GM18909 (cell line): ENCODE measurements around the gene EPS8.

Experiments
- ATAC-seq: cut with Tn5 transposase; IDR thresholded peaks from one replicate; pipeline ENCODE4 v1.9.1; 2021; ENCODE audit warnings: mild to moderate bottlenecking; ENCODE audit not compliant: unreplicated experiment, poor library complexity

The EPS8 gene

GRCh38 chr12:15589328-15590032 lies 199.7 kb downstream of the EPS8 start:
- no peak for ATAC-seq

GRCh38 chr12:15584366-15585041 lies 204.7 kb downstream of the EPS8 start:
- ATAC-seq, result no peak

GRCh38 chr12:15583804-15584203 lies 205.4 kb downstream of the EPS8 start:
- ATAC-seq, result no peak

DNA sequence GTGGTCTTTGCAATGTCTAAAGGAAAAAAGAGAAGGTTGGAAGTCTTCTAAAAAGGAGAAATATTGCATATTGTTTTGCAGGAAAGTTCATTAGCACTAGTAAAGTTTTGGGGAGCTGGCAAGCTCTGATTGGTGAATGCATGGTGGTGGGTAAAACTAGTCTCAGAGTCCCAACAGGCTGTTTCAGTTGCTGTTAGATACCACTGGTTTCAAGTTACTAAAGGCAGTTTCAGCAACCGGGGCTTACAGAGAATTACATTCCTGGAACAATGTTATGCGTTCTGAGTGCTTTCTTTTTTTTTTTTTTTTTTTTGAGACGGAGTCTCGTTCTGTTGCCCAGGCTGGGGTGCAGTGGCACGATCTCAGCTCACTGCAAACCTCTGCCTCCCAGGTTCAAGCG lies 208.2 kb downstream of the EPS8 start:
- ATAC-seq, result no peak

DNA sequence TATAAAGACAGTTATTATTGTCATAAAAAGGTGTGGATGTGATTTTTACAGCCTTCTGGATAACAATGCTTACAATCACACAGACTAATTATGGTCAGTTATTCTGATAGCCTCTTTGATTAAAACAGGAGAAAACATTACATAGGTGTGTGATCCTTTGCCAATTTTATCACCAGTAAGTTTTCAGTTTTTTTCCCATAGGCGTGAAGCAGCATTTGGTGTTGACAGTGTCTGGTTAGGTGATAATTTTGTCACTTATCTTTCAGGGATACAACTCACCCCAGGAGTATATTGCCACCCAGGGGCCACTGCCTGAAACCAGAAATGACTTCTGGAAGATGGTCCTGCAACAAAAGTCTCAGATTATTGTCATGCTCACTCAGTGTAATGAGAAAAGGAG lies 208.8 kb downstream of the EPS8 start:
- ATAC-seq, result no peak

DNA sequence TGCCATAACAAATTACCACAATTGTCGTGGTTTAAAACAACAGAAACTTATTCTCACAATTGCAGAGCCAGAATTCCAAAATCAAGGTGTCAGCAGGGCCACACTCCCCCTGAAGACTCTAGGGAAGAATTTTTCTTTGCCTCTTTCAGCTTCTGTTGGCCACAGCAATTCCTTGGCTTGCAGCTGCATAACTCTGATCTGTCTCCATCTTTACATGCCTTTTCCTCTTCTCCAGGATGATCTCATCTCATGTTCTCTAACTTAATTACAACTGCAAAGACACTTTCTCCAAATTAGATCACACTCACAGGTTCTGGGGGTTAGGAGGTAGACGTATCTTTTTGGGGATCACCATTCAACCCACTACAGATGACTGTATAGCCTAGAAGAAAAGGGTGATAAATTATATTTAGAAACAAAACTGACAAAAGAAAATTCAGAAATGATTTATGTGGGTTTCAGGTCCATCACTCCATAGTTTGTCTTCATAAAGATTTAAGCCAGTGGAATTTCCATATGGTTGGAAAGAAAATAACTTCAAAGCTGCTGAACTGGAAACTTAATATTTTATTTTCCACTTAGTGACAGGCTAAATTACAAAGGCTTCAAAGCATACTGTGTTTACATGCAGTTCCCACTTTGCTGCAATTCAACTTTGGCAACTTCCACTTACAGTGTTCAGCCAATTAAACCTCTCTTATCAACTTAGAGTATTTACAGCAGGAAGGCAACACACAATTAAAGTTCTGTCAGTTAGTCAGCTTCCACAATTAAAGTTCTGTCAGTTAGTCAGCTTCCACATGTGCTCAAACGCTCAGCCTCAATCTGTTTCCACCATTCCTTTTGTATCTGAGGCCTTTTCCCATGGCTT lies 213.3 kb downstream of the EPS8 start:
- no peak for ATAC-seq

DNA sequence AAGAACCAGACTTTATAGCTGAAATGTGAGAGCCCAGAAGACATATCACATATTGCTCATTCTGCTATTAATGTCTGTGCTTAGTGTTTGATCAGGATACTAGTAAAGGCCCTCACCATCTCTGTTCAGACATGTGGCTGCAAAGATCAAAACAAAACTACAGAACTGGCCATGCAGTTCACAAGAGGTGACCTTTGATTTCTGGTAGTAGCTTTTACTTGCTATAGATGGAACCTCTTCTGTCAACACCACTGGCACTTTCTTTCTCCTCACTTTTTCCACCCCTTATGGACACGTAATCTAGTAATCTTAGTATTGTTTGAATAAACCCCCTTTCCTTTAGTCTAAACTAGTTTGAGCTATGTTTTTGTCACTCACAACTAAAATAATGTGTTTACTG lies 214.8 kb downstream of the EPS8 start:
- ATAC-seq, result no peak
